Osteocyte (in vitro differentiated cells): ENCODE results near the gene MEF2D. TPM values are rescaled to one million over a fixed set of nuclear protein-coding genes. Genes with fewer than 3 reads are reported as not detected.

Experiments used
- DNase-seq: peaks from one replicate; pipeline ENCODE4 v3.0.0; 2021; ENCODE audit warnings: mixed read lengths; ENCODE audit not compliant: unreplicated experiment; ENCODE audit errors: extremely low spot score
- H3K27ac Mint-ChIP-seq: one replicate; pipeline ENCODE4 v1.8.0; 2021; ENCODE audit warnings: mild to moderate bottlenecking, mixed read lengths; ENCODE audit not compliant: unreplicated experiment
- H3K27me3 Mint-ChIP-seq: one replicate; pipeline ENCODE4 v1.8.0; 2021; ENCODE audit warnings: mixed read lengths; ENCODE audit not compliant: unreplicated experiment
- H3K36me3 Mint-ChIP-seq: one replicate; pipeline ENCODE4 v1.8.0; 2021; ENCODE audit warnings: mixed read lengths; ENCODE audit not compliant: unreplicated experiment
- H3K4me1 Mint-ChIP-seq: one replicate; pipeline ENCODE4 v1.8.0; 2021; ENCODE audit warnings: mixed read lengths; ENCODE audit not compliant: unreplicated experiment
- H3K4me3 Mint-ChIP-seq: one replicate; pipeline ENCODE4 v1.8.0; 2021; ENCODE audit warnings: mild to moderate bottlenecking, moderate library complexity, mixed read lengths; ENCODE audit not compliant: unreplicated experiment
- H3K9me3 Mint-ChIP-seq: one replicate; pipeline ENCODE4 v1.8.0; 2021; ENCODE audit warnings: mixed read lengths; ENCODE audit not compliant: unreplicated experiment
- total RNA-seq: library from RNA; stranded (reverse); gene quantifications from 2 replicates; pipeline ENCODE4 v1.2.1, GENCODE V29; 2021
- TF ChIP-seq, protein P1 (sequence below): fragments of 200-600 bp; sonication (generic); IDR thresholded peaks from 2 replicates; pipeline ENCODE4 v1.5.0; 2021; ENCODE audit warnings: antibody characterized with exemption, mild to moderate bottlenecking, moderate library complexity

The MEF2D gene
- total RNA-seq, 1 donor from 2014 or later, result 45.8 TPM

DNA sequence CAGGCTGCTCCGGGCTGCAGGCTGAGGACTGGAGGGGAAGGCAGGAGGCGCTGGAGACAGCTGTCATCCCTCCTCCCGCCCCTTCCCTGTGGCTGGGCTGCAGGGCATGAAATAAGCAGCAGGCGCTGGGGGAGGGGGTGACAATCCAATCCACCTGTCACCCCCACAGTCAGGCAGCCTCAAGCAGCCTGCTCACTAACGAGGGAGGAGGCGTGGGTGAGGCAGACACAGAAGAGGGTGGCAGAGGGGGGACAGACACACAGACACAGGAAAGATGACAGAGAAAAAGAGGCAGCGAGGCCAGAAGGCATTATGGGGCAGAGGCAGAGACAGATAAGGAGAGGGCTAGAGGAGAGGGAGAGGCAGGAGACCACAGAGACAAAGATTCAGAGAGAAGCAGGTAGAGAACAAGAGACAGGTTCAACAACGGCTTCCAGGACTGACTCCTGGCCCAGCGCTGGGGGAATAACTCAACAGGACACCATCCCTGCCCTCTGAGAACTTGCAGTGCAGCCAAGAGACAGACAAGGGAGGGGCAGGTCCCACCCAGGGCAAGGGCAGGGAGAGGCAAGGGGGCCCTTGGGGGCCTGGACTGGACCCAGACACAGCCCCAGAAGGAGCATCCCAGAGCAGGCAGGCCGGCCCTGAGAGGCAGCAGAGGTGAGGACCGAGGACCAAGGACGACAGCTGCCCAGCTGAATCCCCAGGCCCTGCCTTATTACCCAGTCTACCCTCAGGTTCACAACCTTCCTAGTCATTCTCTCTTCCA, 11.2 kb downstream of the MEF2D start:
- no peak overlapping the region for H3K4me3 Mint-ChIP-seq
- H3K9me3 Mint-ChIP-seq, result no peaks in the 10 kb centered on the region
- H3K27me3 Mint-ChIP-seq, result no peaks in the 10 kb centered on the region
- TF ChIP-seq, protein P1, sequence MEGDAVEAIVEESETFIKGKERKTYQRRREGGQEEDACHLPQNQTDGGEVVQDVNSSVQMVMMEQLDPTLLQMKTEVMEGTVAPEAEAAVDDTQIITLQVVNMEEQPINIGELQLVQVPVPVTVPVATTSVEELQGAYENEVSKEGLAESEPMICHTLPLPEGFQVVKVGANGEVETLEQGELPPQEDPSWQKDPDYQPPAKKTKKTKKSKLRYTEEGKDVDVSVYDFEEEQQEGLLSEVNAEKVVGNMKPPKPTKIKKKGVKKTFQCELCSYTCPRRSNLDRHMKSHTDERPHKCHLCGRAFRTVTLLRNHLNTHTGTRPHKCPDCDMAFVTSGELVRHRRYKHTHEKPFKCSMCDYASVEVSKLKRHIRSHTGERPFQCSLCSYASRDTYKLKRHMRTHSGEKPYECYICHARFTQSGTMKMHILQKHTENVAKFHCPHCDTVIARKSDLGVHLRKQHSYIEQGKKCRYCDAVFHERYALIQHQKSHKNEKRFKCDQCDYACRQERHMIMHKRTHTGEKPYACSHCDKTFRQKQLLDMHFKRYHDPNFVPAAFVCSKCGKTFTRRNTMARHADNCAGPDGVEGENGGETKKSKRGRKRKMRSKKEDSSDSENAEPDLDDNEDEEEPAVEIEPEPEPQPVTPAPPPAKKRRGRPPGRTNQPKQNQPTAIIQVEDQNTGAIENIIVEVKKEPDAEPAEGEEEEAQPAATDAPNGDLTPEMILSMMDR, result no peak
- peaks cover 2% of the 10 kb centered on the region for H3K36me3 Mint-ChIP-seq
- H3K4me1 Mint-ChIP-seq, result peaks cover 55% of the 10 kb centered on the region
- DNase-seq, result no peak
- H3K27ac Mint-ChIP-seq, result peak overlapping the region; percentile 86

DNA sequence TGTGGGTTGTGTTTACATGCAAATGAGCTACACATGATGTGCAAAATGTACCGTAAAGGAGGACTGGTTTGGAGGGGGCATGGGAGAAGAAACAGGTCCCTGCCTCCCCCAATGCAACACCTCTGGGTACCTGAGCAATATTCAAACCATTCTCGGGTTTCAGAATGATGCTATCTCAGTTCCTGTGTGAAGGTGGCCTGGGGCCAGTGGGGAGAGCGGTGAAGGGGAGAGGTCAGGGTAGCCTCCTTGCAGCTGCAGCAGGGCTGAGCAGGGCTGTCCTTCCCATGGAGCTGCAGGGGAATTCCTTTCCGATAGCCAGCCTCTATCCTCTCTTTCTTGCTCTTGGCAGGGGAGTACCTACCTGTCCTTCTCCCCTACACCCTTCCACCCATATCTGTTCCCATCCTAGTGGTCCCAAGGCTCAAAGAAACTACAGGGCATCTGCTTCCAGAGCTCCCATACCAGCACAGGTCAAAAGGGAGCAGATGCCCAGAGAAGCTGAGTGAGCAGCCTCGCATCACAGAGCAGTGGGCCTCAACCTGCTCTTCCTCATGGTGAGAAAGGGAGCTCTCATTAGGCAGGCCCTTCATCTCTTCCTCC, 11.9 kb downstream of the MEF2D start:
- TF ChIP-seq, protein P1, result no peak
- H3K27ac Mint-ChIP-seq, result peak overlapping the region; percentile 77

DNA sequence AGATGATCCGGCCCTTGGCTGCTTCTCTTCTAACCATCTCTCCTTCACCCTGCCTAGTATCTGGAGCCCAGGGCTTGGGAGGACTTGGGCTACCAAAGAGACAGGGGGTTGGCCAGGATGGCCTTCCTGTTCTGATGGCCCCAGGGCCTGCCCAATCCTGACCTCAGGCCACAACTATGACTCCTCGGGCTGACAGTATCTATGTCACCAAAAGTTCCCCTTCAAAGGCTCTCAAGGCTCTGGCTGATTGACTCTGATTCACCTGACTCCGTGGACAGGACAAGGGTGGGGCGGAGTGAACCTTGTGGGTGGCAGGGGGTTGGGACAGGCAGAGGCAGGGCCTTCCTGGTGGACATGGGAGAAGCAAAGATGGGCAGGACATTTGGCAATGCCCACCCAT, 12.7 kb downstream of the MEF2D start:
- Mint-ChIP-seq H3K4me3 (no peak overlapping the region), H3K27ac (peak overlapping the region; percentile 31), H3K27me3 (no peaks in the 10 kb centered on the region), H3K4me1 (peaks cover 53% of the 10 kb centered on the region), H3K36me3 (peaks cover 6% of the 10 kb centered on the region), H3K9me3 (no peaks in the 10 kb centered on the region)
- TF ChIP-seq, protein P1, result no peak
- DNase-seq, result no peak

More for the DNA sequence above, 11.9 kb downstream of the MEF2D start:
- Mint-ChIP-seq H3K36me3 (peaks cover 2% of the 10 kb centered on the region), H3K9me3 (no peaks in the 10 kb centered on the region), H3K4me1 (peaks cover 54% of the 10 kb centered on the region), H3K27me3 (no peaks in the 10 kb centered on the region), H3K4me3 (no peak overlapping the region)
- DNase-seq, result no peak

DNA sequence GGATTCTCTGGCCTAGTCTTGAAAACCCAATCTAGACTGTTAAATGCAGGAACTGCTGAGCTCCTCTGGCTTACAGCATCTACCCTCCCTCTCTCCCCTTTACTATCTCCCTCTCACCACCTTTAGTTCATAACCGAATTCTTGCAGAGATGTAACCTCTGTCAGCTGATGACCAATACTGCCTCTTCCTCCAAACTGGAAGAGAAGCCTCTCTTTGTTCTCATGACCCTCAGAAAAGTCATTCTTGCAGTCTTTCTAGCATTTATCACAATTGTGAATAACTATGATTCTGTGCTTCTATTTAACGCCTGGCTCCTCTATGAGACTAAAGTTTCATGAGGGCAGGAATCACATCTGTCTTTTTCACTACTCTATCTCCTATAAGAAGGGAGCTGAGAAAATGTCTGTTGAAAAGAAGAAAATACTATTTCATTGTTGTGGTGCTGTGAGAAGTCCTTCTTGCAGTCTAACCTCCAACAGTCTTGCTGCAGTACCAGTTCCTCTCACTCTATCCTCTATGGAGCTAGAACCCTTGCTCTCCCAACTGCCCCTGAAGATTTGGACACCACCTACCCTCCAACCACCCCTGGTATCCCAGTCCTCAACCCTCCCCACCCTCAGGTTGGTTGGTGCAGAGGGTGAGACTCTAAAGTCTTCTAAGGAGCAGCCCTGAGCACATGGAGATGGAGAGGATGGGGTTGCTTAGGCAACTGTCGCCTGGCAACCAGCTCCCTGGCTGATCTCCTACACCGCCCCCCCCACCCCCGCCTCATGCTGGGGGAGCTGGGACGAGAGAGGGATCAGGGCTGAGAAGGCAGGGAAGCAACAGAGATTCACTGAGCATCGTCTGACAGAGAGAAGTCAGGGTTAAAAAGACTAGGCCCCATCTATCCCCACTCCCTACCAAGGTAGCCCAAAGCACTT, 13.9 kb downstream of the MEF2D start:
- DNase-seq, result no peak

More for the DNA sequence above, 13.9 kb downstream of the MEF2D start:
- H3K9me3 Mint-ChIP-seq, result no peaks in the 10 kb centered on the region
- no peaks in the 10 kb centered on the region for H3K27me3 Mint-ChIP-seq
- no peak overlapping the region for H3K4me3 Mint-ChIP-seq
- H3K36me3 Mint-ChIP-seq, result peaks cover 7% of the 10 kb centered on the region
- no peak overlapping the region for H3K27ac Mint-ChIP-seq
- peaks cover 43% of the 10 kb centered on the region for H3K4me1 Mint-ChIP-seq
- TF ChIP-seq, protein P1, result no peak
